SK-N-SH treated with all-trans-retinoic acid at 6 μM for 48 hours (cell line): ENCODE data around the gene DTD1.

ENCODE experiments used
- ATAC-seq: fragments of 200-7000 bp; cut with Tn5 transposase; 3 replicates; pipeline ENCODE4 v1.9.1; 2020; ENCODE audit warnings: mild to moderate bottlenecking, moderate library complexity
- ARNTL ChIP-seq: fragments of 450-650 bp; formaldehyde crosslinking; IDR thresholded peaks from 2 replicates; pipeline ENCODE4 v1.5.0; 2020; ENCODE audit warnings: low read depth, mild to moderate bottlenecking, moderate library complexity, borderline replicate concordance
- BACH2 ChIP-seq: fragments of 250-450 bp; sonication (Bioruptor Pico); IDR thresholded peaks from 2 replicates; pipeline ENCODE4 v1.9.0; 2021; ENCODE audit warnings: mild to moderate bottlenecking, borderline replicate concordance
- CSDC2 ChIP-seq: fragments of 250-450 bp; sonication (Bioruptor Pico); IDR thresholded peaks from 2 replicates; pipeline ENCODE4 v1.5.0; 2020; ENCODE audit warnings: mild to moderate bottlenecking, moderate library complexity
- ESRRG ChIP-seq: fragments of 250-450 bp; sonication (Bioruptor Pico); IDR thresholded peaks from 2 replicates; pipeline ENCODE4 v1.6.1; 2021; ENCODE audit warnings: mild to moderate bottlenecking
- GLIS3 ChIP-seq: fragments of 250-450 bp; sonication (Bioruptor Pico); IDR thresholded peaks from 2 replicates; pipeline ENCODE4 v1.5.0; 2020; ENCODE audit warnings: mild to moderate bottlenecking, moderate library complexity
- ISL1 ChIP-seq: fragments of 250-450 bp; sonication (Bioruptor Pico); IDR thresholded peaks from 2 replicates; pipeline ENCODE4 v2.1.2; 2022; ENCODE audit warnings: mild to moderate bottlenecking, moderate library complexity
- OSR1 ChIP-seq: fragments of 250-450 bp; sonication (Bioruptor Pico); IDR thresholded peaks from 2 replicates; pipeline ENCODE4 v1.8.0; 2022; ENCODE audit warnings: moderate library complexity, mild to moderate bottlenecking, inconsistent platforms
- PPARA ChIP-seq: fragments of 250-450 bp; sonication (Bioruptor Pico); IDR thresholded peaks from 2 replicates; pipeline ENCODE4 v1.5.0; 2020; ENCODE audit warnings: mild to moderate bottlenecking, borderline replicate concordance
- RARB ChIP-seq: fragments of 250-450 bp; sonication (Bioruptor Pico); IDR thresholded peaks from 2 replicates; pipeline ENCODE4 v1.8.0; 2021; ENCODE audit warnings: mild to moderate bottlenecking, moderate library complexity
- SNAI2 ChIP-seq: fragments of 250-450 bp; sonication (Bioruptor Pico); IDR thresholded peaks from 2 replicates; pipeline ENCODE4 v1.5.0; 2020; ENCODE audit warnings: mild to moderate bottlenecking, moderate library complexity
- TCF4 ChIP-seq: fragments of 250-450 bp; sonication (Bioruptor Pico); IDR thresholded peaks from 2 replicates; pipeline ENCODE4 v1.8.0; 2021; ENCODE audit warnings: mild to moderate bottlenecking, moderate library complexity, borderline replicate concordance
- TOX ChIP-seq: fragments of 250-450 bp; sonication (Bioruptor Pico); IDR thresholded peaks from 2 replicates; pipeline ENCODE4 v1.8.0; 2021; ENCODE audit warnings: mild to moderate bottlenecking, moderate library complexity, borderline replicate concordance
- ZC3H10 ChIP-seq: fragments of 250-450 bp; sonication (Bioruptor Pico); IDR thresholded peaks from 2 replicates; pipeline ENCODE4 v1.5.1; 2021; ENCODE audit warnings: mild to moderate bottlenecking, moderate library complexity
- ZFP3 ChIP-seq: fragments of 250-450 bp; sonication (Bioruptor Pico); IDR thresholded peaks from 2 replicates; pipeline ENCODE4 v1.5.0; 2020; ENCODE audit warnings: mild to moderate bottlenecking, moderate library complexity
- ZNF565 ChIP-seq: fragments of 450-650 bp; formaldehyde crosslinking; conservative IDR thresholded peaks from 2 replicates; pipeline ENCODE4 v1.5.0; 2020; ENCODE audit warnings: low read depth, mild to moderate bottlenecking, moderate library complexity
- ZNF70 ChIP-seq: fragments of 450-650 bp; formaldehyde crosslinking; IDR thresholded peaks from 2 replicates; pipeline ENCODE4 v1.5.0; 2020; ENCODE audit warnings: mild to moderate bottlenecking, moderate library complexity
- ZNF8 ChIP-seq: fragments of 450-650 bp; formaldehyde crosslinking; IDR thresholded peaks from 2 replicates; pipeline ENCODE4 v1.5.0; 2020; ENCODE audit warnings: mild to moderate bottlenecking, moderate library complexity
- TF ChIP-seq, protein P1 (sequence below): fragments of 250-450 bp; sonication (Bioruptor Pico); IDR thresholded peaks from 2 replicates; pipeline ENCODE4 v1.8.0; 2020; ENCODE audit warnings: mild to moderate bottlenecking, moderate library complexity, borderline replicate concordance
- TF ChIP-seq, protein P2 (sequence below): fragments of 250-450 bp; sonication (Bioruptor Pico); IDR thresholded peaks from 2 replicates; pipeline ENCODE4 v1.8.0; 2021; ENCODE audit warnings: low read depth, mild to moderate bottlenecking, moderate library complexity, borderline replicate concordance
- TF ChIP-seq, protein P3 (sequence below): fragments of 250-450 bp; sonication (Bioruptor Pico); IDR thresholded peaks from 2 replicates; pipeline ENCODE4 v1.5.1; 2021; ENCODE audit warnings: mild to moderate bottlenecking, moderate library complexity

Gene DTD1

DNA sequence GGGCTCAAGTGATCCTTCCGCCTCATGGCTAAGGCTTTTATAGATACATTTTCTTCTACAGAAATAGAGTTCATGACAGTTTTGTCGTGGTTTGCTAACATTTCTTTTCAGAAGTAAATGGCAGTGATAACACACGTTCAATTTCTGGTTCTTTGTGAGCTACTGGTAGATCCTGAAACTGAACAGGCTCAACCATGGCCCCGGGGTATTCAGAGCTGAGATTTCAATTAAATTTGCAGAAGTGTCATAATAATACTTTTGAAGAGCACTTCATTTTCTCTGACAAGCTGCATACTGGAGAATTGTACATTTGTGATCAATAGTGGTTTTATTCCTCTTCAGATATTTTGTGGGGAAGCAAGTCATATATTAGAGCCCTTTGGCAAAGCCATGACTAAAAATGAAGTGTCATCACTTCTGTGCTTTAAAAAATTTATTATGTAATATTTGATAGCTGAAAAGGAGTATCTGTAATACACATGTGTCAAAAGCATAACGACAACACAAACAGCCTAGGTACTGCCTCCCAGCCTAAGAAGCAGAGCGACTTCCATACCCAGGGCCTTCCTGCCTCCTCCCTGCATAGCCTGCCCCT is 141.5 kb downstream of the DTD1 start:
- TF ChIP-seq ZNF70 (no peak), TCF4 (CRISPR knock-in tag) (no peak), ESRRG (CRISPR knock-in tag) (no peak), ISL1 (CRISPR knock-in tag) (no peak), ZC3H10 (no peak), RARB (CRISPR knock-in tag) (no peak), BACH2 (no peak), ARNTL (CRISPR knock-in tag) (no peak), ZNF8 (CRISPR knock-in tag) (no peak)
- TF ChIP-seq, protein P1, sequence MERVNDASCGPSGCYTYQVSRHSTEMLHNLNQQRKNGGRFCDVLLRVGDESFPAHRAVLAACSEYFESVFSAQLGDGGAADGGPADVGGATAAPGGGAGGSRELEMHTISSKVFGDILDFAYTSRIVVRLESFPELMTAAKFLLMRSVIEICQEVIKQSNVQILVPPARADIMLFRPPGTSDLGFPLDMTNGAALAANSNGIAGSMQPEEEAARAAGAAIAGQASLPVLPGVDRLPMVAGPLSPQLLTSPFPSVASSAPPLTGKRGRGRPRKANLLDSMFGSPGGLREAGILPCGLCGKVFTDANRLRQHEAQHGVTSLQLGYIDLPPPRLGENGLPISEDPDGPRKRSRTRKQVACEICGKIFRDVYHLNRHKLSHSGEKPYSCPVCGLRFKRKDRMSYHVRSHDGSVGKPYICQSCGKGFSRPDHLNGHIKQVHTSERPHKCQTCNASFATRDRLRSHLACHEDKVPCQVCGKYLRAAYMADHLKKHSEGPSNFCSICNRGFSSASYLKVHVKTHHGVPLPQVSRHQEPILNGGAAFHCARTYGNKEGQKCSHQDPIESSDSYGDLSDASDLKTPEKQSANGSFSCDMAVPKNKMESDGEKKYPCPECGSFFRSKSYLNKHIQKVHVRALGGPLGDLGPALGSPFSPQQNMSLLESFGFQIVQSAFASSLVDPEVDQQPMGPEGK (CRISPR knock-in tag) = no peak
- TF ChIP-seq, protein P2, sequence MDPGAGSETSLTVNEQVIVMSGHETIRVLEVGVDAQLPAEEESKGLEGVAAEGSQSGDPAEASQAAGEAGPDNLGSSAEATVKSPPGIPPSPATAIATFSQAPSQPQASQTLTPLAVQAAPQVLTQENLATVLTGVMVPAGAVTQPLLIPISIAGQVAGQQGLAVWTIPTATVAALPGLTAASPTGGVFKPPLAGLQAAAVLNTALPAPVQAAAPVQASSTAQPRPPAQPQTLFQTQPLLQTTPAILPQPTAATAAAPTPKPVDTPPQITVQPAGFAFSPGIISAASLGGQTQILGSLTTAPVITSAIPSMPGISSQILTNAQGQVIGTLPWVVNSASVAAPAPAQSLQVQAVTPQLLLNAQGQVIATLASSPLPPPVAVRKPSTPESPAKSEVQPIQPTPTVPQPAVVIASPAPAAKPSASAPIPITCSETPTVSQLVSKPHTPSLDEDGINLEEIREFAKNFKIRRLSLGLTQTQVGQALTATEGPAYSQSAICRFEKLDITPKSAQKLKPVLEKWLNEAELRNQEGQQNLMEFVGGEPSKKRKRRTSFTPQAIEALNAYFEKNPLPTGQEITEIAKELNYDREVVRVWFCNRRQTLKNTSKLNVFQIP (CRISPR knock-in tag) = no peak
- no peak for ATAC-seq

DNA sequence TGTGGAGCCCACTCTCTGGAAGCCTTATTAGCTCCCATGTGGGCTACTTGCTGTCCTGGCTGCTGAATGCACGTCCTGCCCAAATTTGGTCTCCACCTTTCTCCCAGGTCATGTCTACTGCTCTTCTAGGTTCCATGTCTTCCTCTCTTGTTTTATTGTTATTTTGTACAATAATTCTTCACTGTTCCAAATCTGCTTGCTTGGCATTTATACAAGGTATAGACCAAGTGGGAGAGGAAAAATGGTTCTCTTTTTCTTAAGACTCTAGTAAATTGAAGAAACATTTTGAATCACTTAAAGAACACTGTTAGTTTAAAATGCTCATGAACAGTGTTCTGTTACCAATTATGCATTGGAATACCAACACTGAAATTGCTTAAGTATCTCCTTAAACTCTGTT is 144.1 kb downstream of the DTD1 start:
- TF ChIP-seq BACH2 = no peak
- TF ChIP-seq ARNTL (CRISPR knock-in tag) = no peak
- TF ChIP-seq ZNF565 (CRISPR knock-in tag) = no peak
- TF ChIP-seq TOX = no peak
- no peak for TF ChIP-seq ZFP3
- TF ChIP-seq GLIS3 = no peak
- TF ChIP-seq TCF4 (CRISPR knock-in tag) = no peak
- TF ChIP-seq ISL1 (CRISPR knock-in tag) = no peak
- no peak for TF ChIP-seq ZNF8 (CRISPR knock-in tag)
- no peak for TF ChIP-seq ZC3H10
- TF ChIP-seq, protein P2 (CRISPR knock-in tag) = no peak
- no peak for ATAC-seq

DNA sequence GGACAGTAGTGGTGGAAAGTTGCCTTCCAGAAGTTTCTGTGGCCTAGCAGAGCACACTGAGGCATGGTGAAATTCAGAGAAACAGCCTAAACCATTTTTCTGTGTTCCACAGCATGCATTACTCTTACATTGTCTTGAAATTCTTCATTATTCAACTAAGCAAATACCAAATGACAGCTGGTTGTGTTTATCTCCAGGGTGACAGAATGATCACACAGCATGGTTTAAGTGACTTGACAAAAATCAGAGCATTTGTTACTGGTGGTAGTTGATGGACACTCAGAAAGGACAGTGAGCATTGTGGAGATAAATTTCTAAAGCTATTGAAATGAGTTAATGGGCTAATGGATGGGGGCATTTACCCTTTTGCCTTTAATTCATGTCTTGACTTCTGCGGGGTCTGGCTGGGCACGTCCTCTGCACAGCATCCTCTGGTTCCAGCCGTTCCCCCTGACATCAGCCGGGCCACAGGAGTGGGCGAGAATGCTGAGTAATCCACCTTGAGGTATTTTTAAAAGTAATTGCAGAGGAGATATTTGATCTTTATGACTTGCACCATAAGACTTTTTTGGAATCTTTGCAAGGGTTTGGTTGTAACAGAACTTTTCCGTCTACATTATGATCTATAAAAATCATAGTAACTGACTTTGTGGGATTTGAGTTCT is 146.8 kb downstream of the DTD1 start:
- no peak for ATAC-seq
- TF ChIP-seq SNAI2 (CRISPR knock-in tag) = no peak
- TF ChIP-seq PPARA (CRISPR knock-in tag) = no peak
- no peak for TF ChIP-seq ZNF8 (CRISPR knock-in tag)
- no peak for TF ChIP-seq GLIS3
- no peak for TF ChIP-seq ARNTL (CRISPR knock-in tag)
- TF ChIP-seq, protein P3, sequence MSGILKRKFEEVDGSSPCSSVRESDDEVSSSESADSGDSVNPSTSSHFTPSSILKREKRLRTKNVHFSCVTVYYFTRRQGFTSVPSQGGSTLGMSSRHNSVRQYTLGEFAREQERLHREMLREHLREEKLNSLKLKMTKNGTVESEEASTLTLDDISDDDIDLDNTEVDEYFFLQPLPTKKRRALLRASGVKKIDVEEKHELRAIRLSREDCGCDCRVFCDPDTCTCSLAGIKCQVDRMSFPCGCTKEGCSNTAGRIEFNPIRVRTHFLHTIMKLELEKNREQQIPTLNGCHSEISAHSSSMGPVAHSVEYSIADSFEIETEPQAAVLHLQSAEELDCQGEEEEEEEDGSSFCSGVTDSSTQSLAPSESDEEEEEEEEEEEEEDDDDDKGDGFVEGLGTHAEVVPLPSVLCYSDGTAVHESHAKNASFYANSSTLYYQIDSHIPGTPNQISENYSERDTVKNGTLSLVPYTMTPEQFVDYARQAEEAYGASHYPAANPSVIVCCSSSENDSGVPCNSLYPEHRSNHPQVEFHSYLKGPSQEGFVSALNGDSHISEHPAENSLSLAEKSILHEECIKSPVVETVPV (CRISPR knock-in tag) = no peak
- TF ChIP-seq ZNF565 (CRISPR knock-in tag) = no peak
- no peak for TF ChIP-seq CSDC2
- no peak for TF ChIP-seq TOX

DNA sequence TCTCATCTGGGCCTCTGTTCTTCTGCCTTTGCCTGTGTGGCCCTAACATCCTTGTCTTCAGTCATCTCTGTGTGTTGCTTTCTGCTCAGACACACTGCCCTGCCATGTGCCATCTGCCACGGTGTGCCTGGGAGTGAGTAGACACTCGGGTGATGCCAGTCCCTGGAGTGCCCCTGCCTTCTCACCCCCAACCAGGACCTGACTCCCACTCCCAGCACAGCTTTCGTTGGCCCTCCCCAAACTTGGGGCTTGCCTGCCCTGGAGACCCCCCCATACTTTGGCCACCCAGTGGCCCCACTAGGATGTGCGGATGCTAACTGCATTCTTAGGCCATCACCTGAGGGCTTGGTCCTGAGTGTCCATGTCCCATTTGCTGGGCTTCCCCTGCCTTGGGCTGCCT is 149.3 kb downstream of the DTD1 start:
- TF ChIP-seq TOX (no peak), SNAI2 (CRISPR knock-in tag) (no peak), ZNF70 (no peak), GLIS3 (no peak), OSR1 (CRISPR knock-in tag) (no peak), ZFP3 (no peak), BACH2 (no peak), ISL1 (CRISPR knock-in tag) (no peak), ARNTL (CRISPR knock-in tag) (no peak), TCF4 (CRISPR knock-in tag) (no peak)
- ATAC-seq = no peak
